K562 (cell line): Measurements from ENCODE around the gene ECI1. TPM values are rescaled to one million over a fixed set of nuclear protein-coding genes. Genes with fewer than 3 reads are reported as not detected.
A peak's percentile ranks its signal among the peaks of the same experiment; 100 is the strongest.

Source experiments
- ARID1B ChIP-seq: fragments of 450-650 bp; IDR thresholded peaks from 2 replicates; pipeline ENCODE4 v1.6.1; 2016; ENCODE audit warnings: antibody characterized with exemption, mild to moderate bottlenecking, inconsistent platforms
- CAMTA2 ChIP-seq: fragments of 250-450 bp; sonication (Bioruptor Pico); conservative IDR thresholded peaks from 2 replicates; pipeline ENCODE4 v1.5.1; 2022
- ERF ChIP-seq: fragments of 450-650 bp; formaldehyde crosslinking; IDR thresholded peaks from 2 replicates; pipeline ENCODE4 v1.4.0; 2020; ENCODE audit warnings: mild to moderate bottlenecking, mixed read lengths
- ETS1 ChIP-seq: conservative IDR thresholded peaks from 2 replicates; pipeline ENCODE4 v1.6.1; 2011; ENCODE audit warnings: low read depth, mild to moderate bottlenecking, low read length; ENCODE audit not compliant: control insufficient read depth
- JUNB ChIP-seq: fragments of 450-650 bp; formaldehyde crosslinking; conservative IDR thresholded peaks from 2 replicates; pipeline ENCODE4 v1.4.0; 2020; ENCODE audit warnings: mild to moderate bottlenecking
- KDM5B ChIP-seq: fragments of 200-600 bp; sonication (generic); IDR thresholded peaks from 2 replicates; pipeline ENCODE4 v1.6.1; 2012; ENCODE audit warnings: low read depth, mild to moderate bottlenecking, moderate library complexity, low read length, control low read depth, inconsistent platforms; ENCODE audit not compliant: insufficient replicate concordance
- MAX ChIP-seq: sonication (generic); formaldehyde crosslinking; IDR thresholded peaks from 2 replicates; pipeline ENCODE4 v1.9.0; 2022; ENCODE audit warnings: mild to moderate bottlenecking, missing genetic modification reagents
- MLLT1 ChIP-seq, 2 experiments: fragments of 450-650 bp; IDR thresholded peaks; 2 replicates each; pipeline ENCODE4 v1.6.1; 2016
- RB1 ChIP-seq: fragments of 450-650 bp; IDR thresholded peaks from 2 replicates; pipeline ENCODE4 v1.6.1; 2017; ENCODE audit warnings: low read depth, mild to moderate bottlenecking
- RBBP5 ChIP-seq: fragments of 200-600 bp; sonication (generic); IDR thresholded peaks from 2 replicates; pipeline ENCODE4 v1.6.1; 2012; ENCODE audit warnings: borderline replicate concordance, mild to moderate bottlenecking, low read length, control low read depth, inconsistent platforms; ENCODE audit not compliant: insufficient read depth, poor library complexity, severe bottlenecking
- SMARCA4 ChIP-seq: fragments of 450-650 bp; IDR thresholded peaks from 2 replicates; pipeline ENCODE4 v1.6.1; 2016
- TAF7 ChIP-seq: fragments of 450-650 bp; IDR thresholded peaks from 2 replicates; pipeline ENCODE4 v1.6.1; 2016; ENCODE audit warnings: missing genetic modification characterization, missing compliant biosample characterization
- TARDBP ChIP-seq: fragments of 450-650 bp; IDR thresholded peaks from 2 replicates; pipeline ENCODE4 v1.6.1; 2016
- TEAD1 ChIP-seq, 2 experiments: fragments of 450-650 bp in 1 of 2; sonication (generic) in 1 of 2; formaldehyde crosslinking; IDR thresholded peaks; 2 replicates each; pipeline versions ENCODE4 v1.4.0 to v1.8.0; 2020 to 2022; ENCODE audit warnings: mild to moderate bottlenecking in 2 of 2, missing genetic modification reagents in 1 of 2
- TOE1 ChIP-seq, 2 experiments: fragments of 450-650 bp in 1 of 2; sonication (generic) in 1 of 2; formaldehyde crosslinking in 1 of 2; IDR thresholded peaks; 2 replicates each; pipeline versions ENCODE4 v1.7.1 to v1.8.0; 2016 to 2022; ENCODE audit warnings: borderline replicate concordance in 2 of 2, mild to moderate bottlenecking in 2 of 2, antibody characterized with exemption in 1 of 2, inconsistent platforms in 1 of 2, low read depth in 1 of 2, missing genetic modification reagents in 1 of 2, moderate library complexity in 1 of 2
- VEZF1 ChIP-seq: fragments of 200-800 bp; sonication (Bioruptor generic); IDR thresholded peaks from 2 replicates; pipeline ENCODE4 v1.6.1; 2017; ENCODE audit warnings: missing genetic modification characterization, missing compliant biosample characterization
- ZBTB12 ChIP-seq: fragments of 250-450 bp; sonication (Bioruptor Pico); IDR thresholded peaks from 2 replicates; pipeline ENCODE4 v1.4.0; 2020
- ZNF263 ChIP-seq: sonication (generic); formaldehyde crosslinking; IDR thresholded peaks from 2 replicates; pipeline ENCODE4 v1.8.0; 2022; ENCODE audit warnings: mild to moderate bottlenecking, missing genetic modification reagents, borderline replicate concordance
- ZNF57 ChIP-seq: fragments of 450-650 bp; formaldehyde crosslinking; IDR thresholded peaks from 2 replicates; pipeline ENCODE4 v1.4.0; 2020; ENCODE audit warnings: mild to moderate bottlenecking, moderate library complexity
- ZNF76 ChIP-seq: fragments of 250-450 bp; sonication (Bioruptor Pico); IDR thresholded peaks from 2 replicates; pipeline ENCODE4 v1.4.0; 2020; ENCODE audit warnings: mild to moderate bottlenecking, moderate library complexity, borderline replicate concordance
- polyA plus RNA-seq, 8 experiments: library from polyadenylated mRNA; depleted of rRNA in 4 of 8; stranded (reverse) in 5 of 8; unstranded in 3 of 8; fragments of >200 nt; fragmentation: Nextera tagmentation in 2 of 8; fragmentation: Illumina TruSeq in 1 of 8; extraction: Ambion mirVana in 2 of 8; extraction: Trizol in 1 of 8; gene quantifications; 2 replicates each; pipeline versions ENCODE4 v1.2.1 to v1.2.3, GENCODE V29; 2011 to 2014; ENCODE audit warnings: inconsistent platforms in 1 of 8, missing spikeins in 1 of 8
- total RNA-seq, 7 experiments: library from RNA; depleted of rRNA in 6 of 7; stranded (reverse); fragments of >200 nt in 6 of 7; fragmentation: Illumina TruSeq in 2 of 7; extraction: Trizol in 2 of 7; gene quantifications; 2 replicates each; pipeline versions ENCODE4 v1.2.1 to v1.2.3, GENCODE V29; 2011 to 2021; ENCODE audit warnings: low replicate concordance in 1 of 7

Gene ECI1
- total and polyA plus RNA-seq, 9 of the 15 experiments (the other 6 are each of a cell fraction or from before 2014, with no cell fraction given): 4.7 to 189 (median 54.0) TPM

- peak; percentile 74 for TF ChIP-seq TOE1 (IDR thresholded peaks at IDR 0.05; ENCODE audit: borderline replicate concordance)
- no peak for TF ChIP-seq TOE1 (CRISPR knock-in tag; IDR thresholded peaks at IDR 0.05; ENCODE audit: borderline replicate concordance, low read depth)
- peak; percentile 74 for TF ChIP-seq RB1
- 0 out of 2 replicates have a peak, but pooled peaks have one; percentile 85 for TF ChIP-seq TARDBP
- TF ChIP-seq MAX (CRISPR knock-in tag): peak; percentile 47
- 0 out of 2 replicates have a peak, but pooled peaks have one; percentile 23 for TF ChIP-seq ZNF76 (CRISPR knock-in tag)
- peak; percentile 81; the same call in 1 of the 2 replicates for TF ChIP-seq CAMTA2 (CRISPR knock-in tag)
- TF ChIP-seq TAF7: peak; percentile 59
- peak; percentile 14 to 65; a peak in 1 of 4 replicates for TF ChIP-seq TEAD1 (CRISPR knock-in tag; IDR thresholded peaks at IDR 0.05)
- TF ChIP-seq JUNB (CRISPR knock-in tag): 0 out of 2 replicates have a peak, but pooled peaks have one; percentile 20
- no peak for TF ChIP-seq SMARCA4
- TF ChIP-seq MLLT1 (IDR thresholded peaks at IDR 0.05): peak in 1 of 2 experiments; percentile 100; a peak in 2 of 4 replicates
- TF ChIP-seq ETS1: peak; percentile 64
- TF ChIP-seq RBBP5: peak; percentile 89
- peak; percentile 84 for TF ChIP-seq KDM5B
- peak; percentile 25 for TF ChIP-seq ARID1B
- peak; percentile 100 for TF ChIP-seq VEZF1
- no peak for TF ChIP-seq ZNF263 (CRISPR knock-in tag)
- TF ChIP-seq ZNF57: 0 out of 2 replicates have a peak, but pooled peaks have one; percentile 41
- peak; percentile 93 for TF ChIP-seq ERF (CRISPR knock-in tag)
- TF ChIP-seq ZBTB12: 0 out of 2 replicates have a peak, but pooled peaks have one; percentile 8
Measured at GRCh38 chr16:2205104-2205966, 46.1 kb downstream of the ECI1 start, which contains the start of gene MLST8 (continued).
